ENCODE measurements around the gene FAM222A.
"Not testable (repeated sequence)": the region's sequence is repeated elsewhere in the genome, so short reads cannot be mapped to it uniquely, and the experiment has no call there.

Gene FAM222A

GRCh38 chr12:109693653-109694600 is 19.7 kb upstream of the FAM222A start:
- DNase-seq (ENCODE audit: low read depth), result no peak

GRCh38 chr12:109694629-109695028 is 19.0 kb upstream of the FAM222A start:
- DNase-seq (ENCODE audit: low read depth), result not testable (repeated sequence)

- no peak for DNase-seq (ENCODE audit: low read depth)
These were observed 18.2 kb upstream of the FAM222A start for GRCh38 chr12:109695416-109695815.

- no peak for DNase-seq (ENCODE audit: low read depth)
These were observed 17.6 kb upstream of the FAM222A start for GRCh38 chr12:109695961-109696461.

GRCh38 chr12:109696485-109697269 is 16.9 kb upstream of the FAM222A start:
- no peak for DNase-seq (ENCODE audit: low read depth)

- no peak for DNase-seq (ENCODE audit: low read depth)
These were observed 16.4 kb upstream of the FAM222A start for GRCh38 chr12:109697270-109697553.

GRCh38 chr12:109697877-109698468 is 15.7 kb upstream of the FAM222A start:
- DNase-seq (ENCODE audit: low read depth), result no peak

- no peak for DNase-seq (ENCODE audit: low read depth)
These were observed 14.8 kb upstream of the FAM222A start for GRCh38 chr12:109698820-109699219.

- no peak for DNase-seq (ENCODE audit: low read depth)
These were observed 12.6 kb upstream of the FAM222A start for GRCh38 chr12:109701064-109701463.

- no peak for DNase-seq (ENCODE audit: low read depth)
These were observed 11.3 kb upstream of the FAM222A start for GRCh38 chr12:109702111-109702841.

GRCh38 chr12:109703684-109704083 is 9.9 kb upstream of the FAM222A start:
- DNase-seq (ENCODE audit: low read depth), result no peak

GRCh38 chr12:109704371-109705098 is 9.1 kb upstream of the FAM222A start:
- no peak for DNase-seq (ENCODE audit: low read depth)

- DNase-seq (ENCODE audit: low read depth), result no peak
These were observed 8.3 kb upstream of the FAM222A start for GRCh38 chr12:109705291-109705690.

GRCh38 chr12:109706398-109706746 is 7.3 kb upstream of the FAM222A start:
- no peak for DNase-seq (ENCODE audit: low read depth)

- no peak for DNase-seq (ENCODE audit: low read depth)
These were observed 6.7 kb upstream of the FAM222A start for GRCh38 chr12:109706747-109707469.

GRCh38 chr12:109707470-109707821 is 6.2 kb upstream of the FAM222A start:
- no peak for DNase-seq (ENCODE audit: low read depth)

GRCh38 chr12:109708939-109709338 is 4.7 kb upstream of the FAM222A start:
- DNase-seq (ENCODE audit: low read depth), result no peak

- DNase-seq (ENCODE audit: low read depth), result no peak
These were observed 4.1 kb upstream of the FAM222A start for GRCh38 chr12:109709401-109709991.

- no peak for DNase-seq (ENCODE audit: low read depth)
These were observed 3.3 kb upstream of the FAM222A start for GRCh38 chr12:109710205-109710746.
